GDM1 (cell line): Measurements from ENCODE around the gene NKX2-2.
"Not testable (repeated sequence)": the region's sequence is repeated elsewhere in the genome, so short reads cannot be mapped to it uniquely, and the experiment has no call there.

ENCODE experiments used
- DNase-seq: peaks from one replicate; lab custom pipeline; 2025; lab: John Stamatoyannopoulos, UW

NKX2-2 gene

DNA sequence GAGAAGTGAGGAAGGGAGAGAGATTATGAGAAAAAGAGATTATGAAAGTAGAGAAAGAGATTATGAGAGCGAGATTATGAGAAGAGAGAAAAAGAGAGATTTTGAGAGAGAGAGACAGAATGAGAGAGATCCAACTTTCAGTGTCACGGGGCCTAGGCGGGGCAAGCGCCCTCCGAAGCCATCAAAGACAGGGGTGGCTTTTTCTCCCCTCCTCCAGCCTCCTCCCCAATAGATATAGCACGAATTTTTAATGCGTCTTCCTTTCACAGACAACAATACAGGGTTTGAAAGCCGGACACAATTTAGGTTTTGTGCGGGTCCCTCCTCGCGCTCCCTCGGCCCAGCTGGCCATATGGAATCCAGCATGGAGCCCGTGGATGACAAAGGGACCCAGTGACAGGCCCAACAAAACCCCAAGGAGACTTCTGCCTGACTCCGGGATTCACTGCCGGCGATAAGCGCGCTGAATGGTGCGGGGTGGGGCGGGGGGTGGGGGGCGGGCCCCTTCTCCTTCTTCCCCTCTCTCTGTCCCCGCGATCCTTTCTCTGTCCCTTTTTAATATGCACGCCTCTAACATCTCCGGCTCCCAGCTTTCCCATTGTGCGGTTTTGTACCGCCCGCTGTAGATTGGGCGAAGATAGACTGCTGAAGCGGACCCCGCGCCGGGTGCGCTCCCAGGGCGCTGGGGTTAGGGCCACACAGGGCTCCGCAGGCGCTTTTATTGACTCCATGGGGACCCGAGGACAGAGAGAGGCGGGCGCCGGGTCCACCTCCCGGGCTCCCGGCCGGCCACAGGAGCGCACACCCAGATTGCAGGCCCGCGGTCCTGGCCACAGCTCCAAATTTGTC is 5.4 kb downstream of the NKX2-2 start:
- no peak for DNase-seq

DNA sequence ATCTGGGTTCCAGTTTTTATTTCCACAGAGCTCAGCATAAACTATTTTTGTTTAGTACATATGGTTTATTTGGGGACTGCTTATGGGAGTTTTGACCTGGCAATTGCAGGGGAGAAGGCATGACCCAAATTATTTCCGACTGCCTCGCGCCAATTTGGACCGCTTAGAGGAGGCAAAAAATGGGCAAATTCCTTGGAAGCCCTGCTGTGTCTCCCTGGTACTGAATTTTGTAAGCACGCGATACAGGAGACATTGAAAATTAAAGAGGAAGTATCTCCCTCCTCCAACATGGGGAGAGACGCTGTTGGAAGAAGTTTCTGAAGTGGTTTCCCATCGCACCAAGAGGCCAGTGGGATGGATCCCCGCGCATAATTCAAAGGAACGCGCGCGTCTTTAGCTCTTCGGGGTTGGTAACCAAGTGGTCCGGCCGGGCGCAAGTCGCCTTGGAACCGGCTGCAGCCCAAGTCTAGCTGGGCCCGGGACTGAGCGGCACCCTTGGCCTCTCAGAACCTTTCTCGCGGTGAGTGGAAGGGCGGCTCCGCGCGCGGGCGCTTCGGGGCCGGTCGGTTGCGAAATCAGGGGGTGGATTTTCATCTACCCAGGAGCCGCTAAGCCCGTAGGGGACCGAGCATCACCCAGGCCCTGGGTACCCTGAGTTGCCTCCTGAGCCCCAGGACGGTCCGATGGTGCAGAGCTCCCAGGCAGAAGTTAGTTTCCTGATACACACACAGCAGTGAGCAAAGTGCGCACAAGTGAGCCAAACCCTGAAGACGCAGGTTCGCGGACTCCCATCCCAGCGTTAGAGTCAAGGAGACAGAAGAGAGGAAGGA is 6.2 kb downstream of the NKX2-2 start:
- no peak for DNase-seq

DNA sequence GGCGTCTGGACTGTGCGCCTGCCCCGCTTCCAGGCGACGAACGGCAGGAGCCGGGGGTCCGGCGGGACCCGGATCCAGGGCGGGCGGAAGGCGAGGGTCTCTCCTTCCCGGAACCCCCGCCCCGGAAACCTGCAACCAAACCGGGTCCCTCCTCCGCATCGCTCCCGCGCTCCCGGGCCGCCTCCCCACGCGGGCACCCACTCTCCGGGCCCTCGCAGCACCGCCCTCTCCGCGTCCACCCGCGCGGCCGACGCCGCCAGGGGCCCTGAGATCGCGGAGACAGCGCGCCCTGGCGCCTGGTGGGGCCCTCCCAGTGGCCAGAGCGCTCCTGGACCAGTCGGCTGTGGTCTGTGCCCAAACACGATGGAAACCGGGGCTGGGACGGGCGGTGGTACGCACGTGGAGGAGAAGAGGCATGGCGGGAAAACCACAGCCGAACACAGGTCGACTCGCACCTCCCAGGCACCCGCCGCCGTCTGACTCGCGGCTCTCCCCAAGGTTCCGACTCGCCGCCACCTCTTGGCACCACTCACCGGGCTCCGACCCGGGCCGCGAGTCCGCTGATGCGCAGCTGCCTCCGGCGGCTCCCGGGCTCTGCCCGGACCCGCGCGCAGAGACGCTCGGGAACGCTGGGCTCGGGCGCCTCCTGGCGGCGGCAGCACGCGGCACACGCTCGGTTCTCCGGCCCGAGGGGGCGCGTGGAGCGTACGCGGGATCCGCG is 7.9 kb downstream of the NKX2-2 start:
- DNase-seq, result peak; percentile 32

DNA sequence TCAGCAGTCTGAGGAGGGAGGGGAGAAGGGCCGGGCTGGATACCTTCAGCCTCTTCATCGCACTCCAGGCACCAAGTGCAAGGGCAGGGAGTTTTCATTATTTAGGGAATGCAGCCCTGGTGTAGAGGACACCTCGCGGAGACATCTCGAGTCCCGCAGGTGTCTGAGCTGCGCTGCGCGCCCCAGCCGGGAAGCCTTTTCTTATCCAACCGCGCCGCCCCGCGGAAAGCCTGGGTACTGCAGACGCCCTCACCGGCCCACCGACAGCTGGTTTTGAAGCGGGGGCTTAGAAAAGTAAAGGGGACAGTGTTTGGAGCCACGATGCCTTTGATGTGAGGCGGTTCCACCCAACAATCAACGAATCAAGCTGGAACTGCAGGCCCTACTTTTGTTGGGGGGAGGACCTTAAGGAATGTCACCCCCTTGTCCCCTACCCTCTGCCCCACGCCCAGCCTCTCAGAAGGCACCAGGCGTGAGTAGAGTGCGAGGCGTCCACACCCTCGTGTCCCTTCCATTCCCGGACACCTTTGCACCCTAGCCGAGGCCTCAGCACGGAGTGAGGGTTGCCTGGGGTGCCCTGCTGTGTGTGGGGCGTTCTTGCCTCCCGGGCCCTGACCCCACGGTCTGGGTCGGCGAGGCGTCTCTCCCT is 8.6 kb downstream of the NKX2-2 start:
- peak; percentile 31 for DNase-seq

DNA sequence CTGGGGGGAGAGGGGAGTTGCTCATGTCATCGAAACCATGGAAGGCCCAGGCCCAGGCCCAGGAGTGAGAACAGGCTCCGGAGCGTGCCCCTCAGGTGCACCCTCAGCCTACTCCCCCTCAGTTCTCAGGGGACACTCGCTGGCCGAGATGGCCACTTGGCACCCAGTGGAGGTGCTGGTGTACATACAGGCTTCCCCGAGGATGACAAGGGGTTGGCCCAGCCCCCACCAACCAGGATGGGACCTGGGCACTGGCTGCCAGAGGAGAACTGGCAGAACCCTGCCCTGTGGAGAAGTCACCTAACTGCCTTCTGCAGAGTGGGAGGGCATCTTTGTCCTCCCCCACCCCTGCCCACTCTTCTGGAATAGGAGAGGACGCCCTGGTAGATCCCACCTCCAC is 9.5 kb downstream of the NKX2-2 start:
- DNase-seq, result no peak

DNA sequence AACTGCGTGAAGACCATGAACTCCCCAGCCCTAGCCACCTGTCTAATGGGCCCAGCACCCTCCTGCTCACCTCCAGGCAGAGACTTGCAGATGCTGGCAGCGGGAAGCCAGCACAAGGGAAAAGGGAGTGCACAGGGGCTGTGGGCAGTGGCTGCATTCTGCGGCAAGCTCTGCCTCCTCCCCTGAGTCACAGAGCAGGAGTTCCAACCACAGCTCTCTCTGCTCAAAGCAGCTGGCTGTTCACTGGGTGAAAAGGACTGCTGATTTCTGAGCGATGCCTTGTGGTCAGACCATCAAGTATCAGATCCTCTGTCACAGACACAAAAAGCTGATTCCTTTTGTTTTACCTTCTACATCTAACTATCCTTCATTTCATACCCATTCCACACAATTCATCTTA is 10.5 kb downstream of the NKX2-2 start:
- no peak for DNase-seq

DNA sequence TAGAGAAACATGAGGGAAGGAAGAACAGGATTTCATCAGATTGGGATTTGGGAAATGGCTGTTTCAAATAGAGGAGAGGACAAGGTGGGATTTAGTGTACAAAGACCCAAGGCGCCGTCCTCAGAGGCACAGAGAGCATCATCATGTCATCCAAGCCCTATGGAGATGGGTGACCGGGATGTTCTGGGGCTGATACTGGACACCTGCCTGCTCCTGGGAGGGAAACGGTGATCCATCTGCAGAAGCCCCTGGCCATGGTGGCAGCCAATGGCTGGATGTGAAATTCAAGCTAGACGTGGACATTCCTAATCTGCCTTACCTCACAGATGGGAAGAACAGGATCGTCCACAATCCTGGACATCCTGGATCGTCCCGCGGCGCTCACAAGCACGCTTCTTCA is 12.7 kb downstream of the NKX2-2 start:
- no peak for DNase-seq

DNA sequence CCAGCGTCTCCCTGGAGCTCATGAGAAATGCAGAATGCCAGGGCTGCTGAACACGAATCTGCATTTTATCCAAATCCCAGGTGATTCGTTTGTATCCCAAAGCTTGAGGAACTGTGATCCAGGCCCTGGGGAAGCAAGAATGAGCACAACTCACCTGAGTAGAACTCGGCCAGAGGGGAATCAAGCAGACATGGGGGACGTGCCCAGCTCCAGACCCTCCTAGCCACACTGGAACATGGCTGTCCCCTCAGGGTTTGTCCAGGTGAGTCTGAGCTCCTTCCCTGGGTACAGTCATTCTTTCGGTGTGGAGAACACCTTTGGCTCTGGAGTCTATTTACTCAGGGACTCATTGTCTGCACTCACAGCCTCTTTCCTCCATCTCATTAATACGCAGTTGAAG is 13.3 kb downstream of the NKX2-2 start:
- DNase-seq, result no peak

DNA sequence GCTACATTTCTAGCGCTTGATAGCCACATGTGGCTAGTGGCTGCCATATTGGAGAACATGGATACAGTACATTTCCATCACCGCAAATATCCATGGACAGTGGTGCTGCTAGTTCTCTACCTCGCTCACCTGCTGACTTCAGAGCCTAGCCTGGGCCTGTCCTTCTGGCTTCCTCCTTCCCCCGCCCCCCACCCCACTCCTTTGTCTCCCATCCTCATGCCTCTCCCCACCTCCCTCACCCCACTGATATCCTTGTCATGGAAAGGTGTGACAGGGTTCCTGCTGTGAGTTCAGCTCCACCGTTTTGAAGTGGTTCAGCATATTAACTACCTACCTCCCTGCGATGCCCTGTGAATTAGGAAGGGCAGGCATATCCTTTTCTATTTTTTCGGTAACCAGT is 14.2 kb downstream of the NKX2-2 start:
- no peak for DNase-seq

DNA sequence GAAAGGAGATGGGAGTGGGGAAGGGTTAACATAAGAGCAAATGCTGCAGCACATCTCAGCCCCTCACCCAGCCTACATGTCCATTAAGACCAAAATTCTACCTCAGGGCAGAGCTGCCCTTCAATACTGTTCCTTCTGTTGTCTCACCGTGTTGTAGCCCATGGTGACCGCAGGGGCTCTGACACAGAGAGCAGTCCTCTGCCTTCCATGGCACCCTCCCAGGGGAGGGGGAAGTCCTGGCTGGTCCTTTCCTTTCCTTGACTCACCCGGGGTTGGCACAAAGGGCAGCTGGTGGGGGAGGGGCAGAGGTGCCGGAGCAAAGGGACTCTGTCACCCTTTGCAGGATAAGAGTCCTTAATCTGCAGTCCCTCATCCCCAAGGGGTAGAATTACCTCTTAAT is 15.2 kb downstream of the NKX2-2 start:
- DNase-seq, result no peak

DNA sequence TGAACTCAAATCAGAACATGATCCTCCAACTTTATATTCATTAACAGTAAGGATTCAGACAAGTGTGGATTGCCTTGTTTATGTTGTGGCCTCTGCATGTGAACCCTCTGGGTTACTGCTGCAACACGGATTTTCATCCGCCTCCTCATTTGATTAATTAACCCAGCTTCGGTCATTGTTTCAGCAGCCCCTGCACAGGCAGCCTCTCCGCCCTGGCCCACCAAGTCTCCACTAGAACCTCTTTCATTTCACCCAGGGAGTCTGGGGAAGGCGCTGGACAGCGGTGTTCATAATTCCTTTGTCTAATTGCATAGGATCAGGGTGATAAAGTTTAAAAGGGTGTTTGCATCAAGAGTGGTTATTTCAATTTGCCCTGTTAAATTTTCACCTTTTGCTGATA is 15.7 kb downstream of the NKX2-2 start:
- DNase-seq, result no peak

DNA sequence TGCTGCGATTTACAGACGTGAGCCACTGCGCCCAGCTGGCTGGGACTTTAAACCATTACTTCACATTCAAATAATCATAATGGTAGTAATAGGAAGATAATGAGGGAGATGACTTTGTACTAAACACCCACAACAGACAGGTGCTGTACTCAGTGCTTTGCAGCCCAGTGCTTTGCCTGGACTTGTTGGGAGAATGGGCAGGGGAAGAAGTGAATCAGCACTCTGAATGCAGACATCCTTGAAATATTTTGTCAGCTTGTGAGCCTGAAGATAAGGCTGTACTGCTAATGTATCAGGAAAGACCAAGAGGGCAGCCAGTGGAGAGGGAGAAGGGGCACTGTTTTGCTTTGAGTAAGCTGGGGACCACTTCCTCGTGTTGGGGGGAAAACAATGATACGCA is 17.4 kb downstream of the NKX2-2 start:
- DNase-seq, result no peak

DNA sequence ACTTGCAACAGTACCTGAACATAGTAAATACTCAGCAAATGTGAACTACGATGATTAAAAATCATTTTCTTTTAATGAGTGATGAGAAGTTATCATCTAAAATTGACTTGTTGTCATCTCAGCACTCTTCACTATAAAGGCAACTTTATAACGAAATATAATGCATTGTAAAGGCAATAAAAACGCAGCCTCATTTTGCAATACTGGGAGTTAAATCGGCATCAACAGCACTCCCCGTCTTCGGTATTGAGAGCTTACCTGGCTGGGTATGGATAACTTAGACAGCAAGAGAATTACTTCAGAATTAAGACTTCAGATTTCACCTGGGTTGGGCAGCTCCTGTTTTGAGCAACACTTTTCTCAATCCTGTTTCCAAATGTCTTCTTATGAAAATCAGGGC is 20.8 kb downstream of the NKX2-2 start:
- DNase-seq, result no peak

DNA sequence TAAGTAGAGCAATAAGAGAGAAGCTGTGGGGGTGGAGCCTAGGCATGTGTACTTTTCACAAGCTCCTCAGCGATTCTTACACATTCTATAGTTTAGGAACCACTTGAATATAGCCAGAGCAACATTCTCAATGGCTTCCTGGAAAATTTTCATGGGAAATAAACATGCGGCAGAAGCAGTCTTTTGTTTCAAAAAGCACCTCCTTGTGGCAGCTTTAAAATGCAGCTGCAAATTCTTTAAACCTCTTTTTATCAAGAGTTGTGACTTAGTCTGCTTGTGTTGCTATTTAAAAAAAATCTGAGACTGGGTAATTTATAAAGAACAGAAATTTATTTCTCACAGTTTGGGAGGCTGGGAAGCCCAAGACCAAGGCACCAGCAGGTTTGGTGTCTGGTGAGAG is 23.8 kb downstream of the NKX2-2 start:
- DNase-seq, result no peak

DNA sequence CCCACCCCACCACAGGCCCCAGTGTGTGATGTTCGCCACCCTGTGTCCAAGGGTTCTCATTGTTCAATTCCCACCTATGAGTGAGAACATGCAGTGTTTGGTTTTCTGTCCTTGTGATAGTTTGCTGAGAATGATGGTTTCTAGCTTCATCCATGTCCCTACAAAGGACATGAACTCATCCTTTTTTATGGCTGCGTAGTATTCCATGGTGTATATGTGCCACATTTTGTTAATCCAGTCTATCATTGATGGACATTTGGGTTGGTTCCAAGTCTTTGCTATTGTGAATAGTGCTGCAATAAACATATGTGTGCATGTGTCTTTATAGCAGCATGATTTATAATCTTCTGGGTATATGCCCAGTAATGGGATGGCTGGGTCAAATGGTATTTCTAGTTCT is 33.7 kb downstream of the NKX2-2 start:
- DNase-seq, result not testable (repeated sequence)

DNA sequence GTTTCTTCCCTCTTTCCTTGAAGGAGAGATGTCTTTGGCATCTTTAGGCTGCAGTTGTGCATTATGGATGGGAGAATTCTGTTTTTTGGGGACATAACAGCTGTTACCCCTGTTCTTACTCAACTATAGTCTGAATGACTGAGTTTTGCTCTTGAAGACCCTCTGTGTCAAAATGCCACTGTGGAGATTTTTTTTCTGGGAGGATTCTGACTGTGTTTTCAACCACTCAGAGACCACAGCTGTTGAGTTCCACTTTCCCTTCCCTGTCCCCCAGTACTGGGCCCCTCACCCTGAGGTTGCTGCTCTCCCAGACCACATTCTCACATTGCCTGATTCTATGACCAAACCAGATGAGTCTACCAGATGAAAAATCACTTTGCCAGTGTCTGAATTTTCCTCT is 48.1 kb downstream of the NKX2-2 start:
- DNase-seq, result no peak

DNA sequence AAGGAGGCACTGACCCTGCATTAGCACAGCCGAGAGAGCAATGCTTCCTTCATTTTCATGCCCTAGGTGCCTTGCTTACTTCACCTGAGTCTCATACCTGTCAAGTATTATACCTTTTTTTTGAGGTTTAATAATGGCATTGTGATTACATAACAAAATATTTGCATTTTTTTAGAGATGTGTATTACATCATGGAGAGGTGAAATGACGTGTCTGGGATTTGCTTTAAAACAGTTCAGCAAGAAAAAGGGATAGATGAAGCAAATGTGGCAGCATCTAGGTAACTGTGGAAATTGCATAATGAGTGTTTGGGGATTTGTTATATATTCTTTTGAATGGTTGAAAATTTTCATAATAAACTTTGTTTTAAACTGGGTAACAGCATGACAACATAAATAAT is 48.9 kb downstream of the NKX2-2 start:
- DNase-seq, result no peak
